HG02642 (cell line): ENCODE measurements around the gene L3MBTL2.

Experiments used
- ATAC-seq: cut with Tn5 transposase; IDR thresholded peaks from one replicate; pipeline ENCODE4 v1.9.1; 2021; ENCODE audit warnings: mild to moderate bottlenecking; ENCODE audit not compliant: unreplicated experiment, poor library complexity

Gene L3MBTL2

DNA sequence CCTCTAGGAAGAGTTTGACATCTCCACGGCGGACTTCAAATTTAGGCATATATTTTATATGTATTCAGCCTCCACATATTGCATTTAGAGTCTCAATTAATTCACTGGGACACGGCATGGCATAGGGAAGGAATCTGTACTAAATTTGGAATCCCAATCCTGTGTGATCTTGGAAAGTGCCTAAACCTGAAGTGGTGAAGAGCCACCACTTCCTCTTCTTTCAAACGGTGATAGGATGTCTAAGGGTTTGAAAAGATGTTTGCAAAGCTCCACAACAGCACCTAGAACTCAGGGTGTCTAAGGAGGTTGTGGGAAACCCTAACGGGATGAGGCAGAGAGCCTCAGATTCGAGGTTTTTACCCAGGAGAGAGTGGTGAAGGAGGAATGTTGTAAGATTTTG lies 1.0 kb upstream of the L3MBTL2 start:
- no peak for ATAC-seq

DNA sequence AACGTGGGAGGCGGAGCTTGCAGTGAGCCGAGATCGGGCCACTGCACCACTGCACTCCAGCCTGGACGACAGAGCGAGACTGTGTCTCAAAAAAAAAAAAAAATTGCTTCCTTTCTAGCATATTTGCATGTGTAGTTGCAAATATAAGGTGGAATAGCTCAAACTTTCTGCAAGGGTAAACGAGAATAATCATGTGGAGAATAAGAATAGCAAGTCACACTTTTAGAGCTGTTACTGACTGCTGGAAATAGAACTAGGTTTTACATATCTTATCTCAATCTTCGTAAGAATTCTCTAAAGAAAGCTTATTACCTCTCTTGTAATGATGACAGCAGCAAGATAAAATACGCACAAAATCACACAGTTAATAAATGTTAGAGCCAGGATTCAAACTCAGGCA lies 1.6 kb downstream of the L3MBTL2 start:
- no peak for ATAC-seq

DNA sequence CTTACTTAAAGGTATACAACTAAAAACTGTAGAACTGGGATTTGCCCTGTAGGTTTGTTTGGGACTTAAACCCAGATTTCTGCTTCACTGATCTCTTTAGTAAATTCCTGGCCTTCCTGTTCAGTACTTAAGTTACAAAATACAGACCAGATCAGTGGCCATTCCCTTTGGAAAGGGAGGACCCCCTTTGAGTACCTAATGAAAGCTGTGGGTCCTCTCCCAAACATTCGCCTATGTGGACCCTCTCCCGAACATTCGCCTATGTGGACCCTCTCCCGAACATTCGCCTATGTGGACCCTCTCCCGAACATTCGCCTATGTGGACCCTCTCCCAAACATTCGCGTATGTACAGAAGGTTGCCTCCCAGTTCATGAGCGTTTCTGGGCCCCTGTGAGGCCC lies 10.3 kb downstream of the L3MBTL2 start:
- ATAC-seq = no peak

DNA sequence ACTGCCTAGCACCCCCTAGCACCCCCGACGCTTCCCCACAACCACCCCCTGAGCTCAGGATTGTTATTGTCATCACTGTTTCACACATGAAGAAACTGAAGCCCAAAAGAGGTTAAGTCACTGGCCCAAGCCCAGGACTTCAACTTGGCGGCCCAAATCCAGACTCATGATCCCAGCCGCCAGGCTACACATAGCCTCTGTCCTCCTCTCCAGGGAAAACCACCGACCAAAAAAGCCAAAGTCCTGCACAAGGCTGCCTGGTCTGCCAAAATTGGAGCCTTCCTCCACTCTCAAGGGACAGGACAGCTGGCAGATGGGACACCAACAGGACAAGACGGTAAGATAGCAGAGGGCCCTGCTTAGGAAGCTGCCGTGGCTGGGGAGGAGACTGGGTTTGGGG lies 10.8 kb downstream of the L3MBTL2 start:
- ATAC-seq = no peak

DNA sequence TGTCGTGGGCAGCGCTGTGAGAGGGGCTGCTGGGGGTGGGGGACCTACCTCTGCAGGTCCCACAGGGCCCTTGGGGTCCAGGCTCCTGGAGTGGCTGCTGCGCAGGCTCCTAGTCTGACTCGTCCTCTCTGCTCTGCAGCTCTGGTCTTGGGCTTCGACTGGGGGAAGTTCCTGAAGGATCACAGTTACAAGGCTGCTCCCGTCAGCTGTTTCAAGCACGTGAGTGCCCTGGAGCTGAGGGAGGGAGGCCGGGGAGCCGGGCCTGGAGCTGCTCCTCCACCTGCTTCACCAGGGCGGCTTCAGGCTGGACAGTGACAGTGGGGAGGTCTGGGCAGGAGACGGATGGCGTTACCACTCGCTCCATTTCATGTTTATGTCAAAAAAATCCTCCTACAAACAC lies 11.9 kb downstream of the L3MBTL2 start:
- no peak for ATAC-seq

DNA sequence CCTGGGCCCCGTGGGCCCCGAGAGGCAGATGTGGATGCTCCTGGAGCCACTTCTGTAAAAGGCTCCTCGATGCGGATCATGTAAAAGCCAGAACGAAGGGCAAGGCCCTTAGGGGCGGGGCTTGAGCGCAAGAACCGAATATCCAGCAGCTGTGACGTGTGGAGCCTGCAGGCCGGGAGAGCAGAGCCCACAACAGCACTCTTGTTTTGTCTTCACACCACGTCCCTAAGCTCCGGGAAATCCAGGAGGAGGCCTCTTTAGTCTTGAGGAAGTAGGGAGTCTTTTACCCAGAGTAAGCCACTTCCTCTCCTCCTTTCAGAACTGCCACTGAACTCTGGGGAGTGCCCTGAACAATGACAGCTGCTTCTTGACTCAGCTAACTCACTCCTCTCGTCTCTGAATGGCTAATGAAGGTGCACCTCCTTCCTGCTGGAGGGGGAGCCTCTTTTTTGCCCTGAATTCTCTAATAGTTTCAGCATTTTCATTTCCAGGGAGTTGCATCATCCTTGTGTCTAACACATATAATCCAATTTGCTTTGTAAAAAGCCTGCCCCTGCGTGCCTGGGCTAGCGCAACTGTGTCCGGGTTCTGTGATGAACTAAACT lies 12.5 kb downstream of the L3MBTL2 start:
- no peak for ATAC-seq

DNA sequence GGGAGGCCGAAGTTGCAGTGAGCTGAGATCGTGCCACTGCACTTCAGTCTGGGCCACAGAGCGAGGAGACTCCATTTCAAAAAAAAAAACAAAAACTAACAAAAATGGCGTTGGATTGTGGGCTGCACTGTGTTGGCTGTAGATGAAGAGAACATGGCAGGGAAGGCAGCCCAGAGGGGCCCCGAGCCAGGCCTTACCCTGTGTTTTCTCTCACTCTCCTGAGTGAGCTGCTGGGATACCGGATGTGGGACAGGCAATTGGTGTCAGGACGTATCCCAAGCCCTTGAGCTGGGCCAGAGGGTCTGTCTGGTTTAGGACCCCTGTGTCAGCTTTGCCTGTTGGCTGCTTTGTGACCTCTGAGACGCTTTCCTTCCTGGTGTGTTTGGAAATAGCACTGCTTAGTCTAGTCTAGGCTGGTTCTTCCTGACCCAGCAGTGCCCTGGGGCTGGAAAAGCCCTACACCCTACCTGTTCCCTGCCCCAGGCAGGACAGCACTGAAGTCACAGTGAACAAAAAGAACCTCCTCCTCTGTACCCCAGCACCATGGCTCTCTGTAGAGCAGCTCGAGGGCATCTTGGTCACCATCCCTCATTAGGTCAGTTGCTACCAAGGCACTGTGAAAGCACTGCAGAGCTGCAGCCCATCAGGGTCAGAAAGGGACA lies 17.9 kb downstream of the L3MBTL2 start:
- ATAC-seq = no peak

DNA sequence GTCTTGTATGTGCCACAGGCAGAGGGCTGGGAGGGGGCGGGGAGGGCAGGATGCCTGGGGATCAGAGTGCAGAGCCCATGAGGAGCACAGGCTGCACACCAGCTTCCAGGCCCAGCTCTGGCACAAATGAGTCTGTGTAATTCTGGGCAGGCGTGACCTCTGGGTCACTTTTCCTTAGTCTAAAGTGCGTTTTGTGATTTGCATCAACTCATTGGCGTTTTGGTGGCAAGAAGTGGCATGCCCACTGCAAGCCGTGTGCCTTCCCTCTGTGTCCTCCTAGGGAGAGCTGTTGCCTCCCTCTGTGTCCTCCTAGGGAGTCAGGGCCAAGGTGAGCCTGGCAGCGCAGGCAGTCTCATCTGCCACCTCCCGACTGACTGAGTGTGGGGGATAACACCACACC lies 18.4 kb downstream of the L3MBTL2 start:
- ATAC-seq = no peak

DNA sequence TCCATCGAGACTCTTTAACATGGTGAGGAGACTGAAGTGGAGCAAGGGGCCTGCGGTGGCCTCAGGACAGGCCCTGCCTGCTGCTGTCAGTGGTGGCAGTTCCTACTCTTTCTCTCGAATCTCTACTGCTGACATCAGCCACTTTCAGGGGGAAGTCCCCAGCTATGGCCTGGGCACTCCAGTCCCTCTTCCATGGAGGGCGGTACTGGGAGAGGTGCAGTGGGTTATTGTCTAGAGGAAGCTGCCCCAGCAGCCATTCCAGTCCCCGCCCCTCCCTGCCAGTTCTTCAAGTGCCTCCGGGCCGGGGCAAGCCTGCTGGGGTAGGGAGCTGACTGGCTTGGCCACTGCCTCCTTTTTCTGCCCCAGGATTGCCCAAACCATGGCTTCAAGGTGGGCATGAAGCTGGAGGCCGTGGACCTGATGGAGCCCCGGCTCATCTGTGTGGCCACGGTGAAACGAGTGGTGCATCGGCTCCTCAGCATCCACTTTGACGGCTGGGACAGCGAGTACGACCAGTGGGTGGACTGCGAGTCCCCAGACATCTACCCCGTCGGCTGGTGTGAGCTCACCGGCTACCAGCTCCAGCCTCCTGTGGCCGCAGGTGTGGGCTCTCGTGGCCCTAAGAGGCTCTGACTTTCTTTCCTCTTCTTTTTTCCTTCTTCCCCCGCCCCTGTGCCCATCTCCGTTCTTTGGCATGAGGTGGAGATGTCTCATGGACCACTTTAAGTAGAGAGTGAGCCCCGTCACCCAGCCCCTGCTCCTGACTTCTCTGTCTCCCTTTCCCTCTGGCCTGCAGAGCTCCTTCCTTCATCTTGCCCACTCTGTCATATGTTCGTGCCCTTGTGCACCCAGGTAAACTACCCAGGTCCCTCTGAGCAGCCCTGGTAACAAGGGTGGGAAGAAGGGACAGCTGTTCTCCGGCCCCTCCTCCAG lies 21.9 kb downstream of the L3MBTL2 start:
- ATAC-seq = no peak

DNA sequence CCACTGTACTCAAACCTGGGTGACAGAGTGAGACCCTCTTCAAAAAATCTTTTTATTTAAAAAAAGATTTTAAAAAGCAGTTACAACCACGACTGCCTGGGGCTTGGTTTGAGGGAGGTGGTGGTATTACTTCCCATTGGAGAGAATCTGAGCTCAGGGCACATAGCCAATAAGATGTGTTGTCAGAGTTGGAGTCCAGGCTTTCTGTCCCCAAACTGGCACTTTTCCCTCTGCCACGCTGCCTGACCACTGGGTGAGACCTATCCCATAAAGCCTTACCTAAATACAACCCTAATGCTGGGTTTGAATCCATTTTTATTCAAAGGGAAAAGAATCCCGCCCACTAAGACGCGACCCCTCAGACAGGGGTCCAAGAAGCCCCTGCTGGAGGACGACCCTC lies 24.1 kb downstream of the L3MBTL2 start:
- ATAC-seq = no peak

DNA sequence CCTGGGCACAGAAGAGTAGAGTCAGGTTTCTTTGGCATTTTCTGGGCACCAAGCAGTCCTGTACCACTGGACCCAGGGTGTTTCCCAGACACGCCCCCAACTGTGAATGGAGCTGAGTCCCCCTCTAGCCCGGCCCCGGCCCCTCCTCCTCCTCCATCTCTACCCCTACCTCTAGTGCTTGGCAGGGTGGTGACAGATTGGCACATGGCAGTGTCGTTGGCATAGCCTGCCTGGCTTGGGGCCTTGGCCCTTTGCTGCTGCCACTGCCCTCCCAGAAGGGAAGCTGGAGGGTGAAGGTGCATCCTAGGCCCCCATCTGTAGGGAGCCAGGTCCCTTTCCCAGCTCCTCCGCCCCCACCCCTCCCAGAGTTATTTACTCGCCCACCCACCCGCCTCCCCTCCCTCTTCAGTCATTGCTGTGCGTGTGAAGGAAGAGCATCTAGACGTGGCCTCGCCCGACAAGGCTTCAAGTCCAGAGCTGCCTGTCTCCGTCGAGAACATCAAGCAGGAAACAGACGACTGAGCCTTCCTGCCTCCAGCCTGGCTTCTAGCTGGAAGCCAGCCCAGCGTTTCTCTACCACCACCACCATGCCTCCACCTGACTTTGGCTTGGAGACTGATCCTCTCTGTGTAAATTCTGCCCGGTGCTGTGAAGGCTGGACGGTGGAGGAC lies 24.8 kb downstream of the L3MBTL2 start:
- ATAC-seq = no peak

DNA sequence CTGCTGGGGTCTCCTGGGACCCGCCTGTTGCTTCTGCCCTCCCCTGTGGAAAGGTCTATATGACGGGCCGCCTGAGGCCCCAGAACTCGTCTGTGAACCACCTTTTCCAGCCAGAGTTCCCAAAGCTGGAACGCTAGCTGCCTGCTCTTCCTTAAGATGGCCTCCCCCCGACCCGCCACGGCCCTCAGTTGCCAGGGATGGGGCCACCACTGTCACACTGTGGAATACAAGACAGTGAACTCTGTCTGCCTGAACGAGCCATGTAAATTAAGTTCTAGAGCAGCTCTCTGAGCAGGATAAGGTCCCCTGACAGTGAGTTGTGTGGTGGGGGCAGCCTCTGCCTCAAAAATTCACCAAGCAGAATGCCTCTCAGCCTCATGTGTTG lies 25.3 kb downstream of the L3MBTL2 start:
- no peak for ATAC-seq

DNA sequence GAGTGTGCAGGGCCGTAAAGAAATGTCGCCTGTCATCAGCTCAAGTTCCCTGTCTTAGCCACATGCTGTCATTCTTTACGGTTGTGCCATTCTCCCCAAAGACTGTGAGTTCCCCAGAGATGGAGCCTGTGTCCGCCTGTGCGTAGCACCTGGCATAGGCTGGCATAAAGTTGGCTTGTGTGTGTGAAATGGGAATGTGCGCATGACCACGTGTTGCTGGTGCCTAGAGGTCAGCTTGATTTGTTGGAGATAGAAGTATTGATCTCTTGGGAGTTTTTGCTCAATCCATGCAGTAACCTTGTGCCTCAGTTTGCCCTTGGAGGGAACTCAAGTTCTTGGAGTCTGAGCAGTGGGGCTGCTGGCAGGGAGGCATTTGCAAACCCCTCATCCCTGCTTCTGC lies 26.3 kb downstream of the L3MBTL2 start:
- no peak for ATAC-seq

DNA sequence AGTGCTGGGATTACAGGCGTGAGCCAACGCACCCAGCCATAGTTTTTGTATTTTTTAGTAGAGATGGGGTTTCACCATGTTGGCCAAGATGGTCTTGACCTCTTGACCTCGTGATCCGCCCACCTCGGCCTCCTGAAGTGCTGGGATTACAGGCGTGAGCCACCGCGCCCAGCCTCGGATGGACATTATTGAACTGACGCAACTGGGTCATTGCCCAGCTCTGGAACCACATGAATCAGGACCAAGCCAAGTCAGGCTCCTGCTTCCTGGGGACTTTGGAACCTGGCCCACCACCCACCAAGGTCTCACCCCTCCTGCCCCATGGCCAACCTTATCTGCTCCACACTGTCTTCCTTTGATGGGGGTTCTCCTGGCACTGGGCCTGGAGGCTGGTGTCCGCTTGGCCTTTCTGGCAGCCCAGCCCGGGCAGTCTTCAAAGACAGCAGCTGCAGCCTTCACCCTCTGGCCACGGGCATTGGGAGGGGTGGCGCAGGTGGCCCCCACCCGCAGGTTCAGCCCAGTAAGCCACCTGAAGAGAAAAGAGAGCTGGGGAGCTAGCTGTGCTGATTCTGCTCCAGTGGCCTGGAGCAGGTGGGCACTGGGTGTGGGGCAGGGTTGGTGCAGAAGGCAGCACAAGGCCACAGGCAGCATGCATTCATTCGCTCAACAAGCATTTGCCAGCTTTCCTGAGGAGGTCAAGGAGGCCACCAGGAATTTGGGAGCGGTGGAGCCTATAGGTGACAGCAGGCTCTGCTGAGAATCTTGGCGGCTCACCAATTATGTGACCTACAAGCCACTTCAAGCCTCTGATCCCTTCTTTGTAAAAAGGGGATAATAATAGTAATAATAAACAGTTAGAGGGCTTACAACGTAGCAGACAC lies 29.9 kb downstream of the L3MBTL2 start:
- no peak for ATAC-seq

DNA sequence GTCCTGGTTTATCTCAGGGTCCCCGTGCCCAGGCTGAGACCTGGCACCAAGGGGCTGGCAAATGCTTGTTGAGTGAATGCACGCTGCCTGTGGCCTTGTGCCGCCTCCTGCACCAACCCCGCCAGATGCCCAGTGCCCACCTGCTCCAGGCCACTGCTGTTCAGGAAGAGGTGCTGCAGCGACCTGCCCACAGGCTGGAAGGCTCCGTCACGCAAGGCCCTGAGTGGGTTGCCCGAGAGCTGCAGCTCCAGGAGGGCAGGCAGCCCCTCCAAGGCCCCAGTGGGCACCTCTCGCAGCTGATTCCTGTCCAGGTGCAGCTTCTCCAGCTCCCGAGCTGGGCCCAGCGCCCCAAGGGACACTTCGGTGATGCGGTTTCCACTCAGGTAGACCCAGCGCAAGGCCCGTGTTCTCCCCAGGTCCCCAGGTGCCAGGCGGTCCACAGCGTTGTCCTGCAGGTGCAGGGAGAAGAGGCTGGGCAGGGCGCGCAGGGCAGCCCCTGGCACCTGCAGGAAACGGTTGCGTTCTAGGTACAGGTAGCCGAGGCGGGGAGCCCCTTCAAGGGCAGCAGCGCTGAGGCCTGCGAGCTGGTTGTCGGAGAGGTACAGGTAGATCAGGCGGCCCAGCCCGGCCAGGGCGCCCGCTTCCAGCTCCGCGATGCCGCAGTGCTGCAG lies 32.1 kb downstream of the L3MBTL2 start:
- peak; percentile 5 for ATAC-seq

DNA sequence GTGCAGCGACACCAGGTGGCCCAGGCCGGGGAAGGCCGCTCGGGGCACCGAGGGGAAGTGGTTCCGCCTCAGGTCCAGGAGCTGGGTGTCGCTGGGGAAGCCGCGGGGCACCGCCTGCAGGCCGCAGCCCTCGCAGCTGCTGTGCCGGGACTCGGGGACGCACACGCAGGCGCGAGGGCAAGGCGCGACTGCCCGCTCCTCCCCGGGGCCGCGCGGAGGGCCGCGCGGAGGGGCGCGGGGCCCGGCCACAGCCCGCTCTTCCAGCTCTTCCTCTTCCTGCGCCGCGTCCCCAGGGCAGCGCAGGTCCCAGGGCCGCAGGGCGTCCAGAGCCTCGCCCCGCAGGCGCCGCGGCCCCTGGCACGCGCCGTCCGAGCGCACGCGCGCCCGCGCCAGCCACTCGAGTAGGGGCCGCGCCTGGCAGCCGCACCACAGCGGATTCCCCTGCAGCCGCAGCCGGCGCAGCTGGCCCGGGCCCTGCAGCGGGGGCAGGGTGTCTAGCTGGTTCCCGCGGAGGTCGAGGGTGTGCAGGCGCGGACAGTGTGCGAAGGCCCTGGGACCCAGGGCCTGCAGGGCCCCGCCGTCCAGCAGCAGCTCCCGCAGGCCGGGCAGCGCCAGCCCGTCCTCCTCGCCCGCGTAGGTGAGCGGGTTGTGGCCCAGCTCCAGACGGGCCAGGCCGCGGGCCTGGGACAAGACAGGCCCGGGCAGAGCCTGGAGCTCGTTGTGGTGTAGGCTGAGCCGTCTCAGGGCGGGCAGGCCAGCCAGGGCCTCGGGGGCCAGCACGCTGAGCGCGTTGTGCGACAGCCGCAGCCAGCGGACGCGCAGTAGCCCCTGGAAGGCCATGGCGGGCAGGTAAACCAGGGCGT lies 32.8 kb downstream of the L3MBTL2 start:
- ATAC-seq = peak; percentile 70

DNA sequence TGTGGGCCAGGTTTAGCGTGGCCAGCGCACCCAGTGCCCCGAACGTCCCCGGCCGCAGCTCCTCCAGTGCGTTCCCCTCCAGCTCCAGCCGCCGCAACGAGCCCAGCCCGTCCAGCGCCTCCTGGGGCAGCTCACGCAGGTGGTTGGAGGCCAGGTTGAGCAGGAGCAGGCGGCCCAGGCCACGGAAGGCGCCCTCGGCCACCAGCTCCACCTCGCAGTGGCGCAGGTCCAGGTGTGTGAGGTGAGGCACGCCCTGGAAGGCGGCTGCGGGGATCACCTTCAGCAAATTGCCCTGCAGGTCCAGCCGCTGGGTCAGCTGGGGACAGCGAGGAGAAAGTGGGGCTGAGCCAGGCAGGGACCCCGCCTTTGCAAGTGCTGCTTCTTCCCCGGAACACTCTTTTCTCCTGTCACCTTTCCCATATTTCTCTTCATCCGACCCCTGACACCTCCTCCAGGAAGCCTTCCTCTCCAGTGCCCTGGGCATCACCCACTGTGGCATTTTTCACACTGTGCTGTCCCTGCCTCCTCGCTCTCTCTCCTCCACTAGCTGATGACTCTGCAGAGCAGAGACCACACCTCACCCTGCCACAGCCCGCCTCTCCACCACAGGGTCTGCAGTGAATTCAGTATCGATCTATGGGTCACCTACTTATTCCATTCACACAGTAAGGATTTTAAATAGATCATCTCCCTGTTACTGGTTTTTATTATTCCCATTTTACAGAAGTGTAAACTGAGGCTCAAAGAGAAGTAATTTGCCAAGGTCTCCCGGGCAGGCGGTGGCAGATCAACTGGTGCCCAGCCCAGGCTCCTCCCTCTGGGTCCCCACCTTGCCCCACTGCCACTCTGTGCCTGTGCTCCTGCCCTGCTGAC lies 33.7 kb downstream of the L3MBTL2 start:
- no peak for ATAC-seq
